ENCODE results near the gene C2CD3. TPM values are rescaled to one million over a fixed set of nuclear protein-coding genes. Genes with fewer than 3 reads are reported as not detected.

The C2CD3 gene
- total and polyA plus RNA-seq, 2 donors (not counting 1 experiment from before 2014, with no cell fraction given) = 5.8 to 8.3 TPM

GRCh38 chr11:74159642-74160041 is 11.2 kb downstream of the C2CD3 start:
- no peak overlapping the region for H3K9ac ChIP-seq (ENCODE audit: insufficient read depth, low read length)
- no peaks in the 10 kb centered on the region for H3K4me1 ChIP-seq (ENCODE audit: control insufficient read depth, extremely low read depth, insufficient read depth, low read length)
- H2AFZ ChIP-seq (ENCODE audit: low read length) = no peak overlapping the region

GRCh38 chr11:74157169-74157568 is 13.6 kb downstream of the C2CD3 start:
- no peak overlapping the region for H3K27ac ChIP-seq (ENCODE audit: insufficient read depth, low read length)

More at GRCh38 chr11:74159642-74160041, 11.2 kb downstream of the C2CD3 start:
- DNase-seq (ENCODE audit: low read depth in 2 of 2) = no peak
- Histone ChIP-seq H3K4me2 (ENCODE audit: extremely low read depth, insufficient read depth, low read length) (no peak overlapping the region), H3K36me3 (ENCODE audit: control insufficient read depth, insufficient read depth, low read length) (no peaks in the 10 kb centered on the region), H3K4me3 (replicated peaks in 1 of 4; ENCODE audit: control extremely low read depth in 1 of 4, insufficient read depth in 1 of 4, low read depth in 3 of 4, low read length in 4 of 4) (no peak overlapping the region), H3K27ac (ENCODE audit: insufficient read depth, low read length) (no peak overlapping the region), H3K9me3 (ENCODE audit: control insufficient read depth, insufficient read depth, low read depth, low read length) (no peaks in the 10 kb centered on the region), H3K79me2 (ENCODE audit: control insufficient read depth, insufficient read depth, low read length) (no peaks in the 10 kb centered on the region), H3K27me3 (ENCODE audit: control insufficient read depth, insufficient read depth, low read length) (no peaks in the 10 kb centered on the region), H4K20me1 (ENCODE audit: control insufficient read depth, extremely low read depth, insufficient read depth, low read length) (no peaks in the 10 kb centered on the region)
- no peak for TF ChIP-seq EZH2 (IDR thresholded peaks at IDR 0.05; ENCODE audit: low read length, missing control alignments)
- no peak for TF ChIP-seq CTCF (conservative IDR thresholded peaks at IDR 0.05 in 1 of 2, IDR thresholded peaks at IDR 0.05 in 1 of 2; ENCODE audit: low read depth in 1 of 2, low read length in 2 of 2)

GRCh38 chr11:74154620-74155281 is 16.1 kb downstream of the C2CD3 start:
- Histone ChIP-seq H3K4me1 (ENCODE audit: control insufficient read depth, extremely low read depth, insufficient read depth, low read length) (peaks cover 2% of the 10 kb centered on the region), H3K36me3 (ENCODE audit: control insufficient read depth, insufficient read depth, low read length) (no peaks in the 10 kb centered on the region), H3K27me3 (ENCODE audit: control insufficient read depth, insufficient read depth, low read length) (no peaks in the 10 kb centered on the region), H3K79me2 (ENCODE audit: control insufficient read depth, insufficient read depth, low read length) (no peaks in the 10 kb centered on the region), H3K4me2 (ENCODE audit: extremely low read depth, insufficient read depth, low read length) (peak overlapping the region; percentile 25), H3K9me3 (ENCODE audit: control insufficient read depth, insufficient read depth, low read depth, low read length) (no peaks in the 10 kb centered on the region), H3K27ac (ENCODE audit: insufficient read depth, low read length) (no peak overlapping the region), H3K9ac (ENCODE audit: insufficient read depth, low read length) (no peak overlapping the region), H4K20me1 (ENCODE audit: control insufficient read depth, extremely low read depth, insufficient read depth, low read length) (no peaks in the 10 kb centered on the region), H2AFZ (ENCODE audit: low read length) (no peak overlapping the region), H3K4me3 (replicated peaks in 1 of 4; ENCODE audit: control extremely low read depth in 1 of 4, insufficient read depth in 1 of 4, low read depth in 3 of 4, low read length in 4 of 4) (no peak overlapping the region)
- no peak for TF ChIP-seq EZH2 (IDR thresholded peaks at IDR 0.05; ENCODE audit: low read length, missing control alignments)
- no peak for TF ChIP-seq CTCF (conservative IDR thresholded peaks at IDR 0.05 in 1 of 2, IDR thresholded peaks at IDR 0.05 in 1 of 2; ENCODE audit: low read depth in 1 of 2, low read length in 2 of 2)
- peak; percentile 28 to 68 for DNase-seq (ENCODE audit: low read depth in 2 of 2)

More at GRCh38 chr11:74157169-74157568, 13.6 kb downstream of the C2CD3 start:
- TF ChIP-seq EZH2 (IDR thresholded peaks at IDR 0.05; ENCODE audit: low read length, missing control alignments) (no peak), CTCF (conservative IDR thresholded peaks at IDR 0.05 in 1 of 2, IDR thresholded peaks at IDR 0.05 in 1 of 2; ENCODE audit: low read depth in 1 of 2, low read length in 2 of 2) (no peak)
- Histone ChIP-seq H3K9me3 (ENCODE audit: control insufficient read depth, insufficient read depth, low read depth, low read length) (no peaks in the 10 kb centered on the region), H3K36me3 (ENCODE audit: control insufficient read depth, insufficient read depth, low read length) (no peaks in the 10 kb centered on the region), H3K79me2 (ENCODE audit: control insufficient read depth, insufficient read depth, low read length) (no peaks in the 10 kb centered on the region), H3K9ac (ENCODE audit: insufficient read depth, low read length) (no peak overlapping the region), H3K4me1 (ENCODE audit: control insufficient read depth, extremely low read depth, insufficient read depth, low read length) (peaks cover 2% of the 10 kb centered on the region), H3K4me2 (ENCODE audit: extremely low read depth, insufficient read depth, low read length) (no peak overlapping the region), H3K27me3 (ENCODE audit: control insufficient read depth, insufficient read depth, low read length) (no peaks in the 10 kb centered on the region), H2AFZ (ENCODE audit: low read length) (no peak overlapping the region), H4K20me1 (ENCODE audit: control insufficient read depth, extremely low read depth, insufficient read depth, low read length) (no peaks in the 10 kb centered on the region), H3K4me3 (replicated peaks in 1 of 4; ENCODE audit: control extremely low read depth in 1 of 4, insufficient read depth in 1 of 4, low read depth in 3 of 4, low read length in 4 of 4) (no peak overlapping the region)
- DNase-seq (ENCODE audit: low read depth in 2 of 2) = peak; percentile 44 to 65
